Heart left ventricle (tissue), 13 donors: Measurements from ENCODE around the gene TTC23.

Source experiments
- CTCF ChIP-seq, 12 donors: fragments of 200-600 bp; sonication (generic) in 4 of 12; IDR thresholded peaks; one replicate each; pipeline versions ENCODE4 v1.5.0 to v1.8.0; 2018 to 2022; ENCODE audit warnings: antibody characterized with exemption in 12 of 12, mild to moderate bottlenecking in 5 of 12
- POLR2A ChIP-seq, 2 donors: fragments of 450-650 bp; IDR thresholded peaks; one replicate each; pipeline ENCODE4 v1.6.1; 2017; ENCODE audit warnings: antibody characterized with exemption in 2 of 2, mild to moderate bottlenecking in 2 of 2, moderate library complexity in 2 of 2
- donor health status: ischemic (EF 13 %, LVEDD 7.1; RV severe dilation, severe dysfunction).
- donor health status: DM: no; HTN: yes; CAD: no.
- donor health status: DM: no; HTN: no; CAD: no.
- donor health status: ischemic (EF 25% LVEDD 6.9; RV normal size, moderate dysfunction).
- donor health status: ischemic (EF 25% LVEDD 5.7; RV mildly dilated, moderate dysfunction).
- donor health status: ischemic (EF 35%, LVEDD 5.7; RV mildly dilated, moderate dysfunction).
- donor health status: nonischemic (EF 11% LVEDD 7.7; RV severe dilation, severe dysfunction).
- donor health status: DM: yes; HTN: yes; CAD: no.
- donor health status: PGD.
- donor health status: ischemic (EF 29% LVEDD 5.4; RV normal size, mild dysfunction).
- donor health status: nonischemic (EF 23%, LVEDD 6.1; RV moderate dilation, normal function).

GRCh38 chr15:99165956-99166689, 83.3 kb downstream of the TTC23 start:
- TF ChIP-seq CTCF (IDR thresholded peaks at IDR 0.05) (no peak), POLR2A (IDR thresholded peaks at IDR 0.05) (no peak)
